ENCODE measurements around the gene UNC13D. TPM values are rescaled to one million over a fixed set of nuclear protein-coding genes. Genes with fewer than 3 reads are reported as not detected.

UNC13D gene
- total and polyA plus RNA-seq, 8 donors, result 4.7 to 29.0 (median 12.6) TPM

- no peak overlapping the region for H3K4me3 ChIP-seq
- H3K27me3 ChIP-seq, result no peaks in the 10 kb centered on the region
- no peaks in the 10 kb centered on the region for H3K9me3 ChIP-seq
- H3K4me1 ChIP-seq, result peaks cover 53 to 60% (median 57%) of the 10 kb centered on the region in 3 donors
- FAIRE-seq (no peak), ATAC-seq (peak in 3 of 4 donors; percentile 8 to 34 (median 31)), DNase-seq (peak; percentile 72 to 95 (median 86))
- H3K36me3 ChIP-seq, result peaks cover 0 to 50% (median 19%) of the 10 kb centered on the region in 3 donors
- peak overlapping the region; percentile 89 to 95 (median 92) for H3K27ac ChIP-seq
- peak; percentile 40 to 71 (median 60) for TF ChIP-seq CTCF (IDR thresholded peaks at IDR 0.05)
- intact Hi-C loops (cut with DNase I), result no loop called here
- WGBS, 2 donors, result 16 to 18% methylated on average over 16 of the region's 16 CpGs
These were observed 4.5 kb upstream of the UNC13D start for GRCh38 chr17:75848523-75849278.

- TF ChIP-seq CTCF (IDR thresholded peaks at IDR 0.05), result no peak
- Histone ChIP-seq H3K27ac (peak overlapping the region; percentile 89 to 95 (median 92)), H3K9me3 (no peaks in the 10 kb centered on the region), H3K27me3 (no peaks in the 10 kb centered on the region), H3K4me3 (no peak overlapping the region), H3K36me3 (peaks cover 0 to 50% (median 19%) of the 10 kb centered on the region in 3 donors), H3K4me1 (peaks cover 45 to 52% (median 51%) of the 10 kb centered on the region in 3 donors)
- FAIRE-seq (no peak), DNase-seq (peak in 3 of 6 donors; percentile 49 to 64 (median 56)), ATAC-seq (no peak)
- 61 to 62% methylated on average over 23 to 25 of the region's 25 CpGs for WGBS, 2 donors
- intact Hi-C loops (cut with DNase I), result no loop called here
These were observed 3.7 kb upstream of the UNC13D start for GRCh38 chr17:75847614-75848522.

- Histone ChIP-seq H3K36me3 (peaks cover 0 to 50% (median 19%) of the 10 kb centered on the region in 3 donors), H3K4me1 (peaks cover 45 to 52% (median 51%) of the 10 kb centered on the region in 3 donors), H3K9me3 (no peaks in the 10 kb centered on the region), H3K4me3 (peak overlapping the region in 2 of 4 donors; percentile 1 to 23), H3K27me3 (no peaks in the 10 kb centered on the region), H3K27ac (peak overlapping the region; percentile 89 to 95 (median 92))
- WGBS, 2 donors, result 42 to 52% methylated on average over 34 of the region's 34 CpGs
- DNase-seq (peak; percentile 80 to 93 (median 88)), ATAC-seq (peak; percentile 29 to 55 (median 44)), FAIRE-seq (no peak)
- intact Hi-C loops (cut with DNase I), result no loop called here
- TF ChIP-seq CTCF (IDR thresholded peaks at IDR 0.05), result no peak
These were observed 2.7 kb upstream of the UNC13D start for GRCh38 chr17:75846692-75847613.

- DNase-seq, result peak in 2 of 6 donors; percentile 46 to 78
- 47 to 52% methylated on average over 22 of the region's 22 CpGs for WGBS, 2 donors
- ATAC-seq, result no peak
- TF ChIP-seq CTCF (IDR thresholded peaks at IDR 0.05), result no peak
- Histone ChIP-seq H3K4me1 (peaks cover 45 to 52% (median 51%) of the 10 kb centered on the region in 3 donors), H3K27me3 (no peaks in the 10 kb centered on the region), H3K4me3 (peak overlapping the region in 2 of 4 donors; percentile 1 to 23), H3K36me3 (peaks cover 0 to 41% (median 14%) of the 10 kb centered on the region in 3 donors), H3K9me3 (no peaks in the 10 kb centered on the region), H3K27ac (peak overlapping the region; percentile 89 to 95 (median 92))
- no peak for FAIRE-seq
- intact Hi-C loops (cut with DNase I), result no loop called here
These were observed 1.9 kb upstream of the UNC13D start for GRCh38 chr17:75845933-75846691.

Measured in pancreas (tissue), 10 donors.